AG10803 (cell line): Measurements from ENCODE around the gene FAM76B.

ENCODE experiments used
- DNase-seq: peaks from one replicate; pipeline ENCODE4 v3.0.0; 2010; ENCODE audit warnings: low read depth
- H3K4me3 ChIP-seq: 2 replicates; pipeline ENCODE4 v1.5.1; 2011; ENCODE audit warnings: mild to moderate bottlenecking, low read length, control low read depth
- TF ChIP-seq, protein P1 (sequence below): conservative IDR thresholded peaks from 2 replicates; pipeline ENCODE4 v1.5.1; 2011; ENCODE audit warnings: mild to moderate bottlenecking, low read length, control low read depth, inconsistent platforms

FAM76B gene

GRCh38 chr11:95725196-95725595, 64.4 kb downstream of the FAM76B start:
- DNase-seq, result no peak
- H3K4me3 ChIP-seq, result no peak overlapping the region
- TF ChIP-seq, protein P1, sequence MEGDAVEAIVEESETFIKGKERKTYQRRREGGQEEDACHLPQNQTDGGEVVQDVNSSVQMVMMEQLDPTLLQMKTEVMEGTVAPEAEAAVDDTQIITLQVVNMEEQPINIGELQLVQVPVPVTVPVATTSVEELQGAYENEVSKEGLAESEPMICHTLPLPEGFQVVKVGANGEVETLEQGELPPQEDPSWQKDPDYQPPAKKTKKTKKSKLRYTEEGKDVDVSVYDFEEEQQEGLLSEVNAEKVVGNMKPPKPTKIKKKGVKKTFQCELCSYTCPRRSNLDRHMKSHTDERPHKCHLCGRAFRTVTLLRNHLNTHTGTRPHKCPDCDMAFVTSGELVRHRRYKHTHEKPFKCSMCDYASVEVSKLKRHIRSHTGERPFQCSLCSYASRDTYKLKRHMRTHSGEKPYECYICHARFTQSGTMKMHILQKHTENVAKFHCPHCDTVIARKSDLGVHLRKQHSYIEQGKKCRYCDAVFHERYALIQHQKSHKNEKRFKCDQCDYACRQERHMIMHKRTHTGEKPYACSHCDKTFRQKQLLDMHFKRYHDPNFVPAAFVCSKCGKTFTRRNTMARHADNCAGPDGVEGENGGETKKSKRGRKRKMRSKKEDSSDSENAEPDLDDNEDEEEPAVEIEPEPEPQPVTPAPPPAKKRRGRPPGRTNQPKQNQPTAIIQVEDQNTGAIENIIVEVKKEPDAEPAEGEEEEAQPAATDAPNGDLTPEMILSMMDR, result no peak

DNA sequence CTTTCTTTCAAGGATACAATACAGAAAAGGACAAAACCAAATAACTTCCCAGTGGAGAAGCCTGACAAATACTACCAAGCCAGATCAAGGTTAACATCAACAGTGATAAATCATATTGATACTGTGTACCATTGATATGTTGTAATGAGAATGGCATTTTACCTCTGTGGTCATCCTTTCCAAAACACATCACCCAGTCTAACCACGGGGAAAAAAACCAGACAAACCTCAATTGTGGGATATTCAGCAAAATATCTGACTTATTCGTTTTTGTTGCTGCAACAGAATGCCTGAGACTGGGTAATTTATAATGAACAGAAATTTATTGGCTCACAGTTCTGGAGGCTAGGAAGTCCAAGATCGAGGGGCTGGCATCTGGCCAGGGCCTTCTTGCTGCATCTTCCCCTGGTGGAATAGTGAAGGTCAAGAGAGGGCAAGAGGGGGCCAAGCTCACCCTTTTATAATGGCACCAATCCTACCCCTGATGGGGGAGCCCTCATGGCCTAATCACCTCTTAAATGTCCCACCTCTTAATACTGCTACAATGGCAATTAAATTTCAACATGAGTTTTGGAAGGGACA, 66.1 kb downstream of the FAM76B start:
- TF ChIP-seq, protein P1, result no peak
- no peak for DNase-seq
- no peak overlapping the region for H3K4me3 ChIP-seq

GRCh38 chr11:95720195-95720594, 69.4 kb downstream of the FAM76B start:
- no peak for DNase-seq
- H3K4me3 ChIP-seq, result no peak overlapping the region
- TF ChIP-seq, protein P1, result no peak
